Measurements from ENCODE around the gene LRRC8C. TPM values are rescaled to one million over a fixed set of nuclear protein-coding genes. Genes with fewer than 3 reads are reported as not detected.

The LRRC8C gene
- total RNA-seq, 3 donors from 2014 or later, result 59.0 to 78.1 (median 74.3) TPM

- ATAC-seq (peak; percentile 19 to 20), DNase-seq (peak; percentile 31)
- Mint-ChIP-seq H3K9me3 (no peaks in the 10 kb centered on the region), H3K4me1 (ENCODE audit: low read depth) (peaks cover 98% of the 10 kb centered on the region), H3K4me3 (peak overlapping the region; percentile 53), H3K36me3 (ENCODE audit: insufficient read depth) (peaks cover 24% of the 10 kb centered on the region), H3K27me3 (ENCODE audit: low read depth) (no peaks in the 10 kb centered on the region)
Measured at GRCh38 chr1:89602871-89603404, 30.0 kb upstream of the LRRC8C start.

- H3K4me3 Mint-ChIP-seq, result peak overlapping the region; percentile 56
- peaks cover 98% of the 10 kb centered on the region for H3K4me1 Mint-ChIP-seq (ENCODE audit: low read depth)
- H3K27me3 Mint-ChIP-seq (ENCODE audit: low read depth), result no peaks in the 10 kb centered on the region
- peak; percentile 53 to 55 for ATAC-seq
- peaks cover 19% of the 10 kb centered on the region for H3K36me3 Mint-ChIP-seq (ENCODE audit: insufficient read depth)
- DNase-seq, result peak; percentile 52
- no peaks in the 10 kb centered on the region for H3K9me3 Mint-ChIP-seq
Measured at GRCh38 chr1:89603651-89604413, 29.1 kb upstream of the LRRC8C start.

- H3K36me3 Mint-ChIP-seq (ENCODE audit: insufficient read depth), result peaks cover 17% of the 10 kb centered on the region
- H3K4me1 Mint-ChIP-seq (ENCODE audit: low read depth), result peaks cover 98% of the 10 kb centered on the region
- H3K9me3 Mint-ChIP-seq, result no peaks in the 10 kb centered on the region
- no peak for DNase-seq
- H3K27me3 Mint-ChIP-seq (ENCODE audit: low read depth), result no peaks in the 10 kb centered on the region
- H3K4me3 Mint-ChIP-seq, result peak overlapping the region; percentile 56
- ATAC-seq, result peak; percentile 3 to 11
Measured at GRCh38 chr1:89604414-89604735, 28.5 kb upstream of the LRRC8C start.

- Mint-ChIP-seq H3K4me1 (ENCODE audit: low read depth) (peaks cover 95% of the 10 kb centered on the region), H3K9me3 (no peaks in the 10 kb centered on the region), H3K4me3 (no peak overlapping the region), H3K27me3 (ENCODE audit: low read depth) (no peaks in the 10 kb centered on the region), H3K36me3 (ENCODE audit: insufficient read depth) (peaks cover 12% of the 10 kb centered on the region)
- DNase-seq, result no peak
- ATAC-seq, result no peak
Measured at GRCh38 chr1:89605692-89606091, 27.2 kb upstream of the LRRC8C start.

GRCh38 chr1:89606227-89606980, 26.5 kb upstream of the LRRC8C start:
- Mint-ChIP-seq H3K36me3 (ENCODE audit: insufficient read depth) (peaks cover 6% of the 10 kb centered on the region), H3K4me3 (peak overlapping the region; percentile 29), H3K4me1 (ENCODE audit: low read depth) (peaks cover 95% of the 10 kb centered on the region), H3K9me3 (no peaks in the 10 kb centered on the region), H3K27me3 (ENCODE audit: low read depth) (no peaks in the 10 kb centered on the region)
- DNase-seq, result no peak
- ATAC-seq, result no peak

GRCh38 chr1:89607156-89607555, 25.8 kb upstream of the LRRC8C start:
- Mint-ChIP-seq H3K9me3 (no peaks in the 10 kb centered on the region), H3K4me1 (ENCODE audit: low read depth) (peaks cover 93% of the 10 kb centered on the region), H3K4me3 (peak overlapping the region; percentile 16), H3K27me3 (ENCODE audit: low read depth) (no peaks in the 10 kb centered on the region), H3K36me3 (ENCODE audit: insufficient read depth) (no peaks in the 10 kb centered on the region)
- DNase-seq (peak; percentile 37), ATAC-seq (no peak)

- H3K4me1 Mint-ChIP-seq (ENCODE audit: low read depth), result peaks cover 94% of the 10 kb centered on the region
- ATAC-seq, result no peak
- H3K4me3 Mint-ChIP-seq, result peak overlapping the region; percentile 85
- H3K27me3 Mint-ChIP-seq (ENCODE audit: low read depth), result no peaks in the 10 kb centered on the region
- H3K9me3 Mint-ChIP-seq, result no peaks in the 10 kb centered on the region
- no peak for DNase-seq
- no peaks in the 10 kb centered on the region for H3K36me3 Mint-ChIP-seq (ENCODE audit: insufficient read depth)
Measured at GRCh38 chr1:89607586-89608318, 25.2 kb upstream of the LRRC8C start.

- Mint-ChIP-seq H3K9me3 (no peaks in the 10 kb centered on the region), H3K4me3 (peak overlapping the region; percentile 85), H3K27me3 (ENCODE audit: low read depth) (no peaks in the 10 kb centered on the region), H3K4me1 (ENCODE audit: low read depth) (peaks cover 92% of the 10 kb centered on the region), H3K36me3 (ENCODE audit: insufficient read depth) (no peaks in the 10 kb centered on the region)
- peak; percentile 62 for DNase-seq
- ATAC-seq, result peak; percentile 44 to 49
Measured at GRCh38 chr1:89608319-89608983, 24.5 kb upstream of the LRRC8C start.

GRCh38 chr1:89608984-89609725, 23.8 kb upstream of the LRRC8C start:
- H3K4me3 Mint-ChIP-seq, result peak overlapping the region; percentile 85
- no peaks in the 10 kb centered on the region for H3K9me3 Mint-ChIP-seq
- no peaks in the 10 kb centered on the region for H3K36me3 Mint-ChIP-seq (ENCODE audit: insufficient read depth)
- peaks cover 91% of the 10 kb centered on the region for H3K4me1 Mint-ChIP-seq (ENCODE audit: low read depth)
- ATAC-seq (peak; percentile 11), DNase-seq (peak; percentile 53)
- no peaks in the 10 kb centered on the region for H3K27me3 Mint-ChIP-seq (ENCODE audit: low read depth)

GRCh38 chr1:89609781-89610456, 23.0 kb upstream of the LRRC8C start:
- Mint-ChIP-seq H3K27me3 (ENCODE audit: low read depth) (no peaks in the 10 kb centered on the region), H3K9me3 (no peaks in the 10 kb centered on the region), H3K4me1 (ENCODE audit: low read depth) (peaks cover 91% of the 10 kb centered on the region), H3K4me3 (peak overlapping the region; percentile 85), H3K36me3 (ENCODE audit: insufficient read depth) (peaks cover 7% of the 10 kb centered on the region)
- DNase-seq, result peak; percentile 20
- ATAC-seq, result peak in 1 of 2 donors; percentile 2

- Mint-ChIP-seq H3K9me3 (no peaks in the 10 kb centered on the region), H3K4me1 (ENCODE audit: low read depth) (peaks cover 86% of the 10 kb centered on the region), H3K4me3 (peak overlapping the region; percentile 65), H3K27me3 (ENCODE audit: low read depth) (no peaks in the 10 kb centered on the region), H3K36me3 (ENCODE audit: insufficient read depth) (peaks cover 7% of the 10 kb centered on the region)
- DNase-seq (peak; percentile 22), ATAC-seq (peak; percentile 6 to 20)
Measured at GRCh38 chr1:89610457-89611011, 22.4 kb upstream of the LRRC8C start.

GRCh38 chr1:89611721-89612120, 21.2 kb upstream of the LRRC8C start:
- Mint-ChIP-seq H3K9me3 (no peaks in the 10 kb centered on the region), H3K36me3 (ENCODE audit: insufficient read depth) (peaks cover 11% of the 10 kb centered on the region), H3K4me1 (ENCODE audit: low read depth) (peaks cover 86% of the 10 kb centered on the region), H3K4me3 (peak overlapping the region; percentile 71), H3K27me3 (ENCODE audit: low read depth) (no peaks in the 10 kb centered on the region)
- no peak for DNase-seq
- peak; percentile 50 to 53 for ATAC-seq

GRCh38 chr1:89613928-89614327, 19.0 kb upstream of the LRRC8C start:
- DNase-seq (no peak), ATAC-seq (no peak)
- Mint-ChIP-seq H3K4me3 (peak overlapping the region; percentile 21), H3K36me3 (ENCODE audit: insufficient read depth) (peaks cover 31% of the 10 kb centered on the region), H3K9me3 (peaks cover 15% of the 10 kb centered on the region), H3K27me3 (ENCODE audit: low read depth) (no peaks in the 10 kb centered on the region), H3K4me1 (ENCODE audit: low read depth) (peaks cover 75% of the 10 kb centered on the region)
